Bronchial epithelial cell (primary cell): ENCODE results near the gene CYTH4. TPM values are rescaled to one million over a fixed set of nuclear protein-coding genes. Genes with fewer than 3 reads are reported as not detected.
A peak's percentile ranks its signal among the peaks of the same experiment; 100 is the strongest.

Experiments
- DNase-seq: peaks from one replicate; pipeline ENCODE4 v3.0.0-alpha.2; 2010; ENCODE audit warnings: low read depth
- FAIRE-seq: peaks from 2 replicates; lab custom pipeline; 2011; peaks lifted over from hg19 to GRCh38; lab: Jason Lieb, UNC
- H3K27me3 ChIP-seq: 2 replicates; pipeline ENCODE4 v1.5.1; 2011; ENCODE audit warnings: low read length; ENCODE audit not compliant: control insufficient read depth, insufficient read depth
- H3K36me3 ChIP-seq: 2 replicates; pipeline ENCODE4 v1.5.1; 2011; ENCODE audit warnings: low read length; ENCODE audit not compliant: control insufficient read depth, insufficient read depth
- H3K4me3 ChIP-seq: 2 replicates; pipeline ENCODE4 v1.5.1; 2011; ENCODE audit warnings: mild to moderate bottlenecking, low read depth, low read length, control low read depth
- CTCF ChIP-seq: IDR thresholded peaks from 2 replicates; pipeline ENCODE4 v1.5.1; 2011; ENCODE audit warnings: mild to moderate bottlenecking, moderate library complexity, low read length, control low read depth, inconsistent platforms; ENCODE audit not compliant: insufficient read depth, severe bottlenecking
- total RNA-seq: library from RNA; depleted of rRNA; stranded (reverse); fragments of >200 nt; gene quantifications from 2 replicates; pipeline ENCODE4 v1.2.1, GENCODE V29; 2014

The CYTH4 gene
- total RNA-seq, 1 donor from 2014 or later: not detected

- FAIRE-seq: no peak
- Histone ChIP-seq H3K36me3 (no peaks in the 10 kb centered on the region), H3K4me3 (no peak overlapping the region), H3K27me3 (no peaks in the 10 kb centered on the region)
- DNase-seq: no peak
- no peak for TF ChIP-seq CTCF
Observed at GRCh38 chr22:37305887-37306286, 23.6 kb downstream of the CYTH4 start.

DNA sequence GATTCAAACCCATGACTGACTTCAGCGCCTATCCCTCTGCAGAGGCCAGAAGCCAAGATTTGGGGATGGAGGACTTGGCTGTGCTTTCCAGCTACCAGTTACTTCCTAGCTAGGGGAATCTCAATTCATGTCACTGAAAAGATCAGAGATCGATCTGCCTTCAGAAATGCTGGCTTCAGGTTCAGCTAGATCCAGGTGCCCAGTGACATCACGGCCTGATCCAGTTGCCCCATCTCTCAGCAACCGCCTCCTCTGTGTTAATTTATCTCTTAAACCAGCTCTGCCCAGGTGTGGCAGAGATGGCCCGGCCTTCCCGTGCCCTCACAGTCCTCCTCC, 24.2 kb downstream of the CYTH4 start:
- FAIRE-seq: no peak
- no peaks in the 10 kb centered on the region for H3K36me3 ChIP-seq
- TF ChIP-seq CTCF: no peak

DNA sequence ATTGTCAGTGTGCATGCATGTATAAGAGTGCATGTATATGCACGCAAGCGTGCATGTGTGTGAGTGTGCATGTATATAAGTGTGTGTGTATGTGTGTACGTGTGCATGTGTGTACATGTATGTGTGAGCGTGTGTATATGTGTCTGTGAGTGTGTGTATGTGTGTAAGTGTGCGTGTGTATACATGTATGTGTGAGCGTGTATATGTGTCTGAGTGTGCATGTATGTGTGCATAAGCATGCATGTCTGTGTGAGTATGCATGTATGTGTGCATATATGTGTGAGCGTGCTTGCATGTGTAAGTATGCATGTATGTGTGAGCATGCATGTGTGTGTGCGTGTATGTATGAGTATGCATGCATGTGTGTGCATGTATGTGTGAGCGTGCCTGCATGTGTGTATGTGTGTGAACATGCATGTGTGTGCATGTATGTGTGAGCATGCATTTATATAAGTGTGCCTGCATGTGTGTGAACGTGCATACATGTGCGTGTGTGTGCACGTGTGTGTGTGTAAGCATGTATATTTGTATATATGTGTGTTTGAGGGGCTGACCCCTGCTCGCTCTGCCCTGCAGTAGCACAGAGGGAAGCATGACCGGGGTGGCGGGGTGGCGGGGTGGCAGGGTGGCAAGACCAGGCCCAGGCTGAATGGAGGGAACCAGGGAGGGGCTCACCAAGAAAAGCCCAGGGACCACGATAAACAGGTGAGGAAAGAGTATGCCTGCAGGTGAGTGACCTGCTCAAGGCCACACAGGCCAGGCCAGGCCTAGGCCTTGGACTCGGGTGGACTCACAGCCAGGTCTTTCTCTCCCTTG, 26.3 kb downstream of the CYTH4 start:
- FAIRE-seq (peak; percentile 96), DNase-seq (no peak)
- no peak for TF ChIP-seq CTCF
- no peaks in the 10 kb centered on the region for H3K36me3 ChIP-seq
- H3K4me3 ChIP-seq: no peak overlapping the region
- no peaks in the 10 kb centered on the region for H3K27me3 ChIP-seq

More for the DNA sequence above, 24.2 kb downstream of the CYTH4 start:
- no peak for DNase-seq
- no peaks in the 10 kb centered on the region for H3K27me3 ChIP-seq
- H3K4me3 ChIP-seq: no peak overlapping the region

DNA sequence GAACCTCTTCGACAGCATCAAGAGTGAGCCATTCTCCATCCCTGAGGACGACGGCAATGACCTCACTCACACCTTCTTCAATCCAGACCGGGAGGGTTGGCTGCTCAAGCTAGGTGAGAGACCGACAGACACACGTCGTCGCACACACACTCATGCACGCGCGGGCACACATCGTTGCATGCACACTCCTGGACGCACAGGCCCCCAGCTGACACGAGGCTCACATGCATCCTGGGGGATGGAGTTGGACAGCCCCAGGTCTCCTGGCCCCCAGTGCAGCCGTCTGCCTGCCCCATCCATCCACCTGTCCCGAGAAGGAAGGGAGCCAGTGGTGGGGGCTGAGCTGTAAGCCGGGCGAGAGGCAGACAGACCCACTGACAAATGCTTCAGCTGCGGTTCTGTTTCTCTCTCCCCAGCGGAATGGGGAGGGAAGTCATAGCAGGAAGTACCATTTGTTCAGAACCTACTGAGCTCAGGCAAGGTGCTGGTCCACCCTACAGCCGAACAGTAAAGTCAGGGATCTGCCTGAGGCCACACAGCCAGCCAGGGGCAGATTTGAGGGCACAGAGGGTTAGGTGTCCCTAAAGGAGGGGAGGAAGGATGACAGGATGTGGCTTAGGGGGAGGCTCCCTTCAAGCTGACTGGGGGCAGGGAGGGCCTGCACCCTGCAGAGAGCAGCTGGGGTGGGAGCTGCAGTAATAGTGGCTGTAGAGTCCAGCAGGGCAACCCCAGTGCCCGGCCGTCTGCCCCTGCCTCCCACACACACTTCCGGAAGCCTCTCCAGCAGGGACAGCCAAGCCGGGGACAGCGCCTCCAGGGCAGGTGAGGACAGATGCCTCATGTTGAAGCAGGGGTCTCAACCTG, 27.1 kb downstream of the CYTH4 start:
- H3K27me3 ChIP-seq: no peaks in the 10 kb centered on the region
- no peak for TF ChIP-seq CTCF
- FAIRE-seq (no peak), DNase-seq (no peak)
- H3K4me3 ChIP-seq: no peak overlapping the region
- H3K36me3 ChIP-seq: no peaks in the 10 kb centered on the region

GRCh38 chr22:37310075-37310606, 27.8 kb downstream of the CYTH4 start:
- FAIRE-seq (no peak), DNase-seq (no peak)
- no peaks in the 10 kb centered on the region for H3K36me3 ChIP-seq
- no peak overlapping the region for H3K4me3 ChIP-seq
- TF ChIP-seq CTCF: no peak
- H3K27me3 ChIP-seq: no peaks in the 10 kb centered on the region
